Measurements from ENCODE around the gene NDC80. TPM values are rescaled to one million over a fixed set of nuclear protein-coding genes. Genes with fewer than 3 reads are reported as not detected.

Gene NDC80
- total RNA-seq, 1 donor from 2014 or later: 98.1 TPM

- peak overlapping the region; percentile 99 for H3K27ac Mint-ChIP-seq
- H3K79me2 ChIP-seq (ENCODE audit: low read depth): peaks cover 68% of the 10 kb centered on the region
- H3F3A ChIP-seq (ENCODE audit: low read depth): peaks cover 7% of the 10 kb centered on the region
- peaks cover 2% of the 10 kb centered on the region for H3K27me3 Mint-ChIP-seq (ENCODE audit: insufficient read depth, low read depth)
- peak; percentile 84 for DNase-seq (ENCODE audit: low spot score)
- H3K4me3 Mint-ChIP-seq: peak overlapping the region; percentile 97
- peak overlapping the region; percentile 98 for H3K4me2 ChIP-seq
- H3K27ac ChIP-seq: peak overlapping the region; percentile 97
- H3K27me3 ChIP-seq: no peaks in the 10 kb centered on the region
- H3K4me1 Mint-ChIP-seq: peaks cover 24% of the 10 kb centered on the region
- H3K9me3 Mint-ChIP-seq: no peaks in the 10 kb centered on the region
- H3K4me3 ChIP-seq: peak overlapping the region; percentile 84
- TF ChIP-seq EZH2 (IDR thresholded peaks at IDR 0.05) (peak; percentile 45), CTCF (IDR thresholded peaks at IDR 0.05) (no peak)
- peaks cover 12% of the 10 kb centered on the region for H3K36me3 ChIP-seq
- peaks cover 22% of the 10 kb centered on the region for H3K4me1 ChIP-seq
- no peaks in the 10 kb centered on the region for H3K9me3 ChIP-seq (ENCODE audit: low read depth)
- H3K36me3 Mint-ChIP-seq: peaks cover 4% of the 10 kb centered on the region
- H3K9ac ChIP-seq: peak overlapping the region; percentile 78
- peak overlapping the region; percentile 93 for H2AFZ ChIP-seq (replicated peaks)
- peaks cover 8% of the 10 kb centered on the region for H4K20me1 ChIP-seq (ENCODE audit: low read depth)
Observed at GRCh38 chr18:2570772-2571199, 571 bp upstream of the NDC80 start.

GRCh38 chr18:2572171-2572569 lies 813 bp downstream of the NDC80 start:
- Histone ChIP-seq H2AFZ (replicated peaks) (peak overlapping the region; percentile 93), H3K79me2 (ENCODE audit: low read depth) (peaks cover 74% of the 10 kb centered on the region), H4K20me1 (ENCODE audit: low read depth) (peaks cover 8% of the 10 kb centered on the region), H3K9ac (peak overlapping the region; percentile 63), H3K4me1 (peaks cover 22% of the 10 kb centered on the region), H3K27ac (no peak overlapping the region), H3K9me3 (ENCODE audit: low read depth) (no peaks in the 10 kb centered on the region), H3K36me3 (peaks cover 24% of the 10 kb centered on the region), H3K27me3 (no peaks in the 10 kb centered on the region), H3K4me3 (peak overlapping the region; percentile 84), H3F3A (ENCODE audit: low read depth) (peaks cover 7% of the 10 kb centered on the region), H3K4me2 (peak overlapping the region; percentile 98)
- no peak for DNase-seq (ENCODE audit: low spot score)
- Mint-ChIP-seq H3K27me3 (ENCODE audit: insufficient read depth, low read depth) (peaks cover 2% of the 10 kb centered on the region), H3K9me3 (no peaks in the 10 kb centered on the region), H3K27ac (peak overlapping the region; percentile 99), H3K36me3 (peaks cover 5% of the 10 kb centered on the region), H3K4me1 (peaks cover 24% of the 10 kb centered on the region), H3K4me3 (peak overlapping the region; percentile 97)
- TF ChIP-seq EZH2 (IDR thresholded peaks at IDR 0.05) (no peak), EZH2phosphoT487 (IDR thresholded peaks at IDR 0.05) (no peak), CTCF (IDR thresholded peaks at IDR 0.05) (no peak)

- H4K20me1 ChIP-seq (ENCODE audit: low read depth): peaks cover 8% of the 10 kb centered on the region
- H3K4me3 ChIP-seq: peak overlapping the region; percentile 84
- Mint-ChIP-seq H3K4me1 (peaks cover 24% of the 10 kb centered on the region), H3K4me3 (peak overlapping the region; percentile 97), H3K36me3 (peaks cover 9% of the 10 kb centered on the region), H3K9me3 (no peaks in the 10 kb centered on the region), H3K27ac (peak overlapping the region; percentile 95), H3K27me3 (ENCODE audit: insufficient read depth, low read depth) (peaks cover 2% of the 10 kb centered on the region)
- peaks cover 30% of the 10 kb centered on the region for H3K36me3 ChIP-seq
- no peaks in the 10 kb centered on the region for H3K9me3 ChIP-seq (ENCODE audit: low read depth)
- peaks cover 22% of the 10 kb centered on the region for H3K4me1 ChIP-seq
- H3K9ac ChIP-seq: peak overlapping the region; percentile 63
- TF ChIP-seq EZH2 (IDR thresholded peaks at IDR 0.05) (no peak), CTCF (IDR thresholded peaks at IDR 0.05) (no peak), EZH2phosphoT487 (IDR thresholded peaks at IDR 0.05) (no peak)
- H3K27me3 ChIP-seq: no peaks in the 10 kb centered on the region
- no peak for DNase-seq (ENCODE audit: low spot score)
- H3K27ac ChIP-seq: no peak overlapping the region
- peak overlapping the region; percentile 98 for H3K4me2 ChIP-seq
- peaks cover 74% of the 10 kb centered on the region for H3K79me2 ChIP-seq (ENCODE audit: low read depth)
- no peak overlapping the region for H2AFZ ChIP-seq (replicated peaks)
- peaks cover 13% of the 10 kb centered on the region for H3F3A ChIP-seq (ENCODE audit: low read depth)
Observed at GRCh38 chr18:2572892-2573291, 1.5 kb downstream of the NDC80 start.

All from neural progenitor cell (in vitro differentiated cells).